Left forelimb (tissue), 1 donor: ENCODE measurements around the gene CASZ1.

ENCODE experiments used
- DNase-seq: peaks from one replicate; pipeline ENCODE4 v3.0.0-alpha.2; 2018; ENCODE audit warnings: low spot score

The CASZ1 gene

GRCh38 chr1:10795276-10796021 is 997 bp downstream of the CASZ1 start:
- DNase-seq: no peak

GRCh38 chr1:10794724-10795275 is 1.6 kb downstream of the CASZ1 start:
- DNase-seq: no peak

GRCh38 chr1:10793129-10793651 is 3.3 kb downstream of the CASZ1 start:
- no peak for DNase-seq

- no peak for DNase-seq
These were observed 5.1 kb downstream of the CASZ1 start for GRCh38 chr1:10791105-10791951.

GRCh38 chr1:10789803-10790702 is 6.4 kb downstream of the CASZ1 start:
- DNase-seq: no peak

- DNase-seq: no peak
These were observed 7.2 kb downstream of the CASZ1 start for GRCh38 chr1:10789047-10789791.

GRCh38 chr1:10788592-10789006 is 7.8 kb downstream of the CASZ1 start:
- no peak for DNase-seq

- no peak for DNase-seq
These were observed 9.2 kb downstream of the CASZ1 start for GRCh38 chr1:10787286-10787685.

GRCh38 chr1:10785728-10786638 is 10.5 kb downstream of the CASZ1 start:
- no peak for DNase-seq

GRCh38 chr1:10784998-10785727 is 11.3 kb downstream of the CASZ1 start:
- DNase-seq: no peak

GRCh38 chr1:10782491-10783244 is 13.8 kb downstream of the CASZ1 start:
- no peak for DNase-seq

GRCh38 chr1:10781137-10781536 is 15.3 kb downstream of the CASZ1 start:
- DNase-seq: no peak

- DNase-seq: no peak
These were observed 16.6 kb downstream of the CASZ1 start for GRCh38 chr1:10779841-10780240.

- no peak for DNase-seq
These were observed 17.2 kb downstream of the CASZ1 start for GRCh38 chr1:10779201-10779600.

GRCh38 chr1:10778640-10779039 is 17.8 kb downstream of the CASZ1 start:
- DNase-seq: no peak

GRCh38 chr1:10777749-10778574 is 18.5 kb downstream of the CASZ1 start:
- no peak for DNase-seq

- DNase-seq: no peak
These were observed 20.1 kb downstream of the CASZ1 start for GRCh38 chr1:10776190-10776905.
